ENCODE results near the gene MX1.
"Not testable (repeated sequence)": the region's sequence is repeated elsewhere in the genome, so short reads cannot be mapped to it uniquely, and the experiment has no call there.

GRCh38 chr21:41420998-41421397 is 5.0 kb upstream of the MX1 start:
- not testable (repeated sequence) for TF ChIP-seq CTCF (conservative IDR thresholded peaks at IDR 0.05); ZFX (IDR thresholded peaks at IDR 0.05)

Data from C4-2B (cell line).